GM21381 (cell line): ENCODE measurements around the gene ANGPT4.
"Not testable (repeated sequence)": the region's sequence is repeated elsewhere in the genome, so short reads cannot be mapped to it uniquely, and the experiment has no call there.

Experiments
- ATAC-seq: cut with Tn5 transposase; IDR thresholded peaks from one replicate; pipeline ENCODE4 v1.9.1; 2021; ENCODE audit warnings: mild to moderate bottlenecking, moderate library complexity; ENCODE audit not compliant: unreplicated experiment

ANGPT4 gene

GRCh38 chr20:877814-878213, 38.3 kb downstream of the ANGPT4 start:
- no peak for ATAC-seq

- ATAC-seq: no peak
Observed at GRCh38 chr20:875115-875514, 41.0 kb downstream of the ANGPT4 start.

- no peak for ATAC-seq
Observed at GRCh38 chr20:873875-874607, 42.1 kb downstream of the ANGPT4 start.

GRCh38 chr20:872855-873520, 43.1 kb downstream of the ANGPT4 start:
- no peak for ATAC-seq

- ATAC-seq: no peak
Observed at GRCh38 chr20:871948-872347, 44.2 kb downstream of the ANGPT4 start.

- no peak for ATAC-seq
Observed at GRCh38 chr20:871436-871835, 44.7 kb downstream of the ANGPT4 start.

- ATAC-seq: no peak
Observed at GRCh38 chr20:870758-871157, 45.4 kb downstream of the ANGPT4 start.

- ATAC-seq: no peak
Observed at GRCh38 chr20:869606-870005, 46.5 kb downstream of the ANGPT4 start.

GRCh38 chr20:868279-868678, 47.9 kb downstream of the ANGPT4 start:
- ATAC-seq: no peak

GRCh38 chr20:865440-865839, 50.7 kb downstream of the ANGPT4 start:
- ATAC-seq: no peak

- ATAC-seq: no peak
Observed at GRCh38 chr20:860891-861290, 55.2 kb downstream of the ANGPT4 start.

GRCh38 chr20:859751-860231, 56.3 kb downstream of the ANGPT4 start:
- ATAC-seq: no peak

- ATAC-seq: no peak
Observed at GRCh38 chr20:858011-858410, 58.1 kb downstream of the ANGPT4 start.

- ATAC-seq: no peak
Observed at GRCh38 chr20:856361-856775, 59.8 kb downstream of the ANGPT4 start.

GRCh38 chr20:855466-856360, 60.4 kb downstream of the ANGPT4 start:
- no peak for ATAC-seq

- no peak for ATAC-seq
Observed at GRCh38 chr20:854601-855000, 61.5 kb downstream of the ANGPT4 start.

GRCh38 chr20:853406-853996, 62.6 kb downstream of the ANGPT4 start:
- no peak for ATAC-seq

- not testable (repeated sequence) for ATAC-seq
Observed at GRCh38 chr20:848731-849130, 67.4 kb downstream of the ANGPT4 start.

- ATAC-seq: no peak
Observed at GRCh38 chr20:848193-848592, 67.9 kb downstream of the ANGPT4 start.

- peak; percentile 46 for ATAC-seq
Observed at GRCh38 chr20:846894-847278, 69.2 kb downstream of the ANGPT4 start.
